Glomerular endothelial cell (primary cell): ENCODE results near the gene SP1. TPM values are rescaled to one million over a fixed set of nuclear protein-coding genes. Genes with fewer than 3 reads are reported as not detected.
A peak's percentile ranks its signal among the peaks of the same experiment; 100 is the strongest.
"Not testable (repeated sequence)": the region's sequence is repeated elsewhere in the genome, so short reads cannot be mapped to it uniquely, and the experiment has no call there.

Experiments
- DNase-seq: peaks from one replicate; pipeline ENCODE4 v3.0.0-alpha.2; 2011; ENCODE audit warnings: low read depth, low spot score; ENCODE audit errors: extremely low read depth
- total RNA-seq: library from RNA; depleted of rRNA; stranded (reverse); fragments of >200 nt; gene quantifications from 2 replicates; pipeline ENCODE4 v1.2.3, GENCODE V29; 2015

The SP1 gene
- total RNA-seq, 1 donor from 2014 or later = 39.0 TPM

- DNase-seq = no peak
These were observed 21.0 kb upstream of the SP1 start for GRCh38 chr12:53358836-53359419.

DNA sequence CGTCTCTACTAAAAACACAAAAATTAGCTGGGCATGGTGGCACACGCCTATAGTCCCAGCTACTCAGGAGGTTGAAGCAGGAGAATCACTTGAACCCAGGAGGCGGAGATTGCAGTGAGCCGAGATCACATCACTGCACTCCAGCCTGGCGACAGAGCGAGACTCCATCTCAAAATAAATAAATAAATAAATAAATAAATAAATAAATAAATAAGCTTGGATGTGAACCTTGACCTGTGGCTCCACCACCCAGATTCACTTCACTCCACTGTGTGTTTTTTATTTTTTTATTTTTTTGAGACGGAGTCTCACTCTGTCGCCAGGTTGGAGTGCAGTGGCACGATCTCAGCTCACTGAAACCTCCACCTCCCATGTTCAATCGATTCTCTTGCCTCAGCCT lies 18.3 kb upstream of the SP1 start:
- DNase-seq = not testable (repeated sequence)

DNA sequence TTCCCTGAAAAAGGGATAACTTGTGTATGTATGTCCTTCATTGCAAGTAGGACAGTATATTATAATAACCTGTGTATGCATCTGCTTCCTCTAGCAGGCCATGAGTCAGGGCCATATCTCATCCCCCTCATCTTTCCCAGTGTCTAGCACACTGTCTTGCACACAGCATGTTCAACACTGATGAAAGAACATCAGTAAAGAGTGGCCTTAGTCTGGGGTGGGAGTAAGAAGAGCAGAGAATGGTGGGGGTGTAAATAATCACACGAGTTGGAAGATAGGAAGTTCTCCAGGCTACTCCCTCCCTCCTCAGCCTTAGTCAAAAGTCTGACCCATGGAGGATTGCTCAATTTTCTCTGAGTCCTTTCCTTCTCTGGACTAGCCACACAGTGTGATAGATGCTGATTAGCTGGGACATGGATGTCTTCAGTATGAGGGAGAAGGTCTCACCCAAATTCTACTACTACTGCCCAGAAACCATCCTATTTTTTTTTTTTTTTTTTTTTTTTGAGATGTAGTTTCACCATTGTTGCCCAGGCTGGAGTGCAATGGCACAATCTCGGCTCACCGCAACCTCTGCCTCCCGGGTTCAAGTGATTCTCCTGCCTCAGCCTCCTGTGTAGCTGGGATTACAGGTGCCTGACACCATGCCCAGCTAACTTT lies 14.6 kb upstream of the SP1 start:
- DNase-seq = no peak

DNA sequence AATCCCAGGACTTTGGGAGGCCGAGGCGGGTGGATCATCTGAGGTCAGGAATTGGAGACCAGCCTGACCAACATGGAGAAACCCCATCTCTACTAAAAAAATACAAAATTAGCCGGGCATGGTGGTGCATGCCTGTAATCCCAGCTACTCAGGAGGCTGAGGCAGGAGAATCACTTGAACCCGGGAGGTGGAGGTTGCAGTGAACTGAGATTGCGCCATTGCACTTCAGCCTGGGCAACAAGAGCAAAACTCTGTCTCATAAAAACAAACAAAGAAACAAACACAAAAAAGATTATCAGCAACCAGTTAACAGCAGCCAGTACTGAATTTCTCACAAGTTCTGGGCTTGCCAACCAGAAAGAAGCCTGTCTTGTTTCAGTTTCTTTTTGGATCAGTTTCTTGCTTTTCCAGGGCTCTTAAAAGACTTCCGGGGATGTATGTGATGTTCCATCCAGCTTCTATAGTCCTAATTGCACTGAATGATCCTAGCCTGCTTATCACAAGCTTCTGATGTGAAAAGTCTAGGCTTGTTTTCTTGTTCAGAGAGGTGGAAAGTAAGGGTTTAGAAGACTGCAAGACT lies 6.3 kb upstream of the SP1 start:
- DNase-seq = not testable (repeated sequence)

GRCh38 chr12:53374277-53374676 lies 5.7 kb upstream of the SP1 start:
- DNase-seq = not testable (repeated sequence)

DNA sequence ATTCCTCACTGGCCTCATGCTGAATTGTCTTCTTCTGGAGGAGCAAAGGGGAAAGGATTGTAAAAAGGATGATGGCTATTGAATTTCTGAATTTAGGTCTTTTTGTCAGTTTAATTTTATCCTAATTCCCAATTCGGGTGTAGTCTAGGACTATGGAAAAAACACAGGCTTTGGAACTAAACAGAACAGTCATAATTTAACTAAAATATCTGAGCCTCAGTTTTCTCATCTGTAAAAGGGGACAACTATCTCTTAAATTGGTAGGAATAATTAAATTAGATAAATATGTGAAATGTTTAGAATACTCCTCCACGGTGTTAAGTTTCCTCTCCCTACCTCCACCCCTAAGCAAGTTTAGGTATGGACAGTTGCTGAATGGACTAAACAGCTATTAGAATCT lies 3.2 kb upstream of the SP1 start:
- DNase-seq = no peak

DNA sequence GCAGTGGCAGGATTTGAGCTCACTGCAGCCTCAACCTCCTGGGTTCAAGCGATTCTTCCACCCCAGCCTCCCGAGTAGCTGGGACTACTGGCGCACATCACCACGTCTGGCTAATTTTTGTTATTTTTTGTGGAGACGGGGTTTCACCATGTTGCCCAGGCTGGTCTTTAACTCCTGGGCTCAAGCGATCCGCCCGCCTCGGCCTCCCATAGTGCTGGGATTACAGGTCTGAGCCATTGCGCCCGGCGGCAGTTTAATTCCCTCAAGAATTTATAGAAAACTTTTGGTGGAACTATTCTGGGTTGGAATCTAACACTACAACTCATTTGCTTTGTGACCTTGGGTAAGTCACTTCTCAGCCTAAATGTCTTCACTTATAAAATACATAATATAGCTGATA lies 1.8 kb upstream of the SP1 start:
- no peak for DNase-seq

DNA sequence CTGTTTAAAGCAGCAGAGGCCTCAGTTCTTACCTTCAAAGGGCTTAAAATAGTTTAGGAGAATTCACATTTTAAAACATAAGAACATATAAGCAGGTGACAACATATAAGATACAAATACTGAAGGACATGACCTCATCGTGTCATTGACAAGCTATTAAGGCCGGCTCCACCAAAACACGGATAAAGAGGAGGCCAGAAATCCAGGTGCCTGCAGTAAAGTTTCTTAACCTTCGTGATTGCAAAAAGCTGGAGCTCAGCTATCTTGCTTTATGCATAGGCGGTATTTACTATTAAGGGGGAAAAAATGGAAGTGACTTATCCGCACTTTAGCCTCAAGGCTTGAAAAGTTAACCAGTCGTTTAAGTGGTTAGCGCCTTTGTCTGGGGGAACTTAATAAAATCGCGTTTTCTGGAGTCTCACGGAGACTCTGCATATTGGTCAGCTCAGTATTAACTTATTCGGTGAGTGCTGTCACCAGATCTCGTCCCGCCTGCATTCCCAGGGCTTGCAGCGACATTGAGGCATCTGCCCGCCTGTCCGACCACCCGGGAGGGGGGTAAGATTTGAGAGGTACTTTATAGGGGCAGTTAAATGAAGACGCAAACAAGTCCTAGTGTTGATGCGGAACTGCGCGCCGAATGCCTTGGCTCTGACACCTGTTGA lies 1.1 kb upstream of the SP1 start:
- no peak for DNase-seq

DNA sequence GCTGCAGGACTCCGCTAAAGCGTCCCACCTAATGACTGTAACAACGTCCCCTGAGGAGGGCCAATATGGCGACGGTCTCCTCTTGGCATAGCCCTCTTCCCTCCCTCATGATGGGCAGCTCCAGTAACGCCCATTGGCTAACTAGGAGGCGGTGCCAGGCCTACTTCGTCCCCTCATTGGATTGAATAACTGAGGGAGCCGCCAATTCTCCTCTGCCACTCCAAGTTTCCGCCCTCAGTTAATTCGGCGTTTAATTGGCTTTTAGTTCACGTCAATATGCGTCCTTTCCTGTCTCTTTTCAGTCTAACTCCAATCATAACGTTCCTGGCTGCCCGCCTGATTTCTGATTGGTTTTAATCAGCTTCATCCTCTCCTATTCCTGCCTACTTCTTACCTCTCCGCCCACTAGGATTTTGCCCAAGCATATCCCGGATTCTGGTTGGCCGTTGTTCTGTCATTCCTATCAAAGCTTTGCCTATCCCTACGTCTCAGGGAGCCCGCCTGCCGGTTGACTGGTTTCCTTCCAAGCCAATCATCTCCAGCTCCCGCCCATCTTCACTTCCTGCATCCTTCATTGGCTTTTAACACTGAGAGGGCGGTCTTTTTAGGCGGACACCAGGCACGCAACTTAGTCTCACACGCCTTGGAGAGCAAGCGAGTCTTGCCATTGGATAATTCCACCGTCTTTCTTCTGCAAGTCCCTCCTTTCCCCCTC lies 430 bp upstream of the SP1 start:
- peak; percentile 100 for DNase-seq

DNA sequence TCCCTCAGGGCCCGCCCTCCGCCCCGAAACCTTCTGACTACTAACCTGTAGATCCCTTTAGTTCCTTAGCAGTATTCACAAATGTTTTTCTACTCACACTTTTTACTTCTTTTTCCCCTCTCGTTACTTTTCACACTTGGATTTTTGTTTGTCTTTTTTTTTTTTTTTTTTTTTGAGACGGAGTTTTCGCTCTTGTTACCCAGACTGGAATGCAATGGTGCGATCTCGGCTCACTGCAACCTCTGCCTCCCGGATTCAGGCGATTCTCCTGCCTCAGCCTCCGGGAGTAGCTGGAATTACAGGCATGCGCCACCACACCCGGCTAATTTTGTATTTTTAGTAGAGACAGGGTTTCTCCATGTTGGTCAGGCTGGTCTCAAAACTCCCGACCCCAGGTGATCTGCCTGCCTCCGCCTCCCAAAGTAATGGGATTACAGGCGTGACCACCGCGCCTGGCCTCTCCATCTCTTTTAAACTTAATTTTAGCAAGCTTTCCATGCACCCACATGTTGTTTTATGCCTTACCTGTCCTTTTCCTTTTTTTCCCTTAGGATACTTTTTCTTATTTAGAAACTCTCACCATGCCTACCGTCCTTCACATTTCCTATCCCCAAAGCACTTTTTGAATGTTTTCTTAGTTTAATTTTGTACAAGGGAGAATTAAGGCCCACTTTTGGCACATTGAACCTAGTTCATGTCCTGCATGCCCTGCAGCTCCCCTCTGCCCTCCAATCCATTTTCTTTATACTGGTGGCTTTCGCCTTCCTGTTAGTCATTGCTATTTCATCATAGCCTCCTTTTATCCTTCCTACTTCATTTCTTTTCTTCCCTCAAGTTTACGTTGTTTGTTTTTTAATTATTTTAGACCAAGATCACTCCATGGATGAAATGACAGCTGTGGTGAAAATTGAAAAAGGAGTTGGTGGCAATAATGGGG lies 1.1 kb downstream of the SP1 start:
- no peak for DNase-seq

- DNase-seq = no peak
These were observed 2.0 kb downstream of the SP1 start for GRCh38 chr12:53381731-53382630.

GRCh38 chr12:53383258-53383657 lies 3.3 kb downstream of the SP1 start:
- no peak for DNase-seq

DNA sequence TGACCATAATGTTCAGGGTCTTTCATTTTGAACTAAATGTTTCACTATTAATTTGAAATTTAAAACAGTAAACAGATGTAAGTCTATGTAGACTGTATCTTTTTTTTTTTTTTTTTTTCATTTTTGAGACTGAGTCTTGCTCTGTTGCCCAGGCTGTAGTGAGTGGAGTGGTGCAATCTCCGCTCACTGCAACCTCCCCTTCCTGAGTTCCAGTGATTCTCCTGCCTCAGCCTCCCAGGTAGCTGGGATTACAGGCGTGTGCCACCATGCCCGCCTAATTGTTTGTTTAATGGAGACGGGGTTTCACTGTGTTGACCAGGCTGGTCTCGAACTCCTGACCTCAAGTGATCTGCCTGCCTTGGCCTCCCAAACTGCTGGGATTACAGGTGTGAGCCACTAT lies 6.4 kb downstream of the SP1 start:
- not testable (repeated sequence) for DNase-seq

DNA sequence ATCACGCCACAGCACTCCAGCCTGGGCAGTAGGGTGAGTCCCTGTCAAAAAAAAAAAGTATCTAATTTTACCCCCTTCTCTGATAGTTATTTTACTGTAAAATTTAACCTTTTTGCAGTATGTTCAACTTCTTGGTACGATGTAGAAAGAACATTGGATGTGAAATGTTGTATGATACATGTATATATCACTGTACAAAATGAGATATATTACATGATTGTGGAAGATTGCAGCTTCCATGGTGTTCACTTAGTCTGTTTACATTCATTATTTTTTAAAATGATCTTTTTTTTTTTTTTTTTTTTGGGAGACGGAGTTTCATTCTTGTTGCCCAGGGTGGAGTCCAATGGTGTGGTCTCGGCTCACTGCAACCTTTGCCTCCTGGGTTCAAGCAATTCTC lies 9.0 kb downstream of the SP1 start:
- DNase-seq = no peak

GRCh38 chr12:53389702-53390101 lies 9.7 kb downstream of the SP1 start:
- DNase-seq = no peak

GRCh38 chr12:53391724-53392123 lies 11.7 kb downstream of the SP1 start:
- DNase-seq = no peak

DNA sequence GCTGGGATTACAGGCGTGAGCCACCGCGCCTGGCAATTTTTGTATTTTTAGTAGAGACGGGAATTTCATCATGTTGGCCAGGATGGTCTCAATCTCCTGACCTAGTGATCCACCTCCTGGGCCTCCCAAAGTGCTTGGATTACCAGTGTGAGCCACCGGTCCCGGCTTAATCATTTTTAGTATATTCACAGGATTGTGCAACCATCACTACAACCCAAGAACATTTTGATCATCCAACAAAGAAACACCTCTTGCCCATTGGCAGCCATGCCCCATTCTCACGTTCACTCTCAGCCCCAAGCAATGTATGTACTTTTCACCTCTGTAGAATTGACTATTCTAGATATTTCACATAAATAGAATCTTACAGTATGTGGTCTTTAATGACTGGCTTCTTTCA lies 19.9 kb downstream of the SP1 start:
- no peak for DNase-seq

DNA sequence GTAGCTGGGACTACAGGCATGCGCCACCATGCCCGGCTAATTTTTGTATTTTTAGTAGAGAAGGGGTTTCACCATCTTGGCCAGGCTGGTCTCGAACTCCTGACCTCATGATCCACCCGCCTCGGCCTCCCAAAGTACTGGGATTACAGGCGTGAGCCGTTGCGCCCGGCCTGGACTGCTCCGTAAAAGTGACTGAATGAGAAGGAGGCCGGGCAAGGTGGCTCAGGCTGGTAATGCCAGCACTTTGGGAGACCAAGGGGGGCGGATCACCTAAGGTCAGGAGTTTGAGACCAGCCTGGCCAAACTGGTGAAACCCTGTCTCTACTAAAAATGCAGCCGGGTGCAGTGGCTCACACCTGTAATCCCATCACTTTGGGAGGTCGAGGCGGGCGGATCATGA lies 22.4 kb downstream of the SP1 start:
- not testable (repeated sequence) for DNase-seq

GRCh38 chr12:53402871-53403270 lies 22.9 kb downstream of the SP1 start:
- DNase-seq = no peak
